ENCODE measurements around the gene SACS. TPM values are rescaled to one million over a fixed set of nuclear protein-coding genes. Genes with fewer than 3 reads are reported as not detected.

Gene SACS
- total RNA-seq, 1 experiment from 2014 or later: 53.0 TPM

GRCh38 chr13:23377579-23377978 lies 55.9 kb downstream of the SACS start:
- peak overlapping the region in 2 of 3 experiments; percentile 41 to 65; a peak in 3 of 7 replicates for H3K27ac Mint-ChIP-seq
- Histone ChIP-seq H3K4me2 (ENCODE audit: insufficient read depth, insufficient read length, low read length) (no peak overlapping the region), H3K79me2 (ENCODE audit: insufficient read depth, low read length) (peaks cover 3% of the 10 kb centered on the region; the same call in 1 of the 2 replicates)

More at GRCh38 chr13:23377579-23377978, 55.9 kb downstream of the SACS start:
- peaks cover 3% of the 10 kb centered on the region for H4K20me1 ChIP-seq (ENCODE audit: control insufficient read depth, insufficient read depth, insufficient read length)
- no peak overlapping the region for H4K91ac ChIP-seq (ENCODE audit: insufficient read length, low read depth, low read length)
- Mint-ChIP-seq H3K36me3 (ENCODE audit: insufficient read depth in 1 of 3, low read depth in 3 of 3) (peaks cover 2 to 8% (median 3%) of the 10 kb centered on the region in 3 experiments; a peak in 4 of 7 replicates), H3K9me3 (no peaks in the 10 kb centered on the region), H3K27me3 (ENCODE audit: low read depth) (no peaks in the 10 kb centered on the region; the same call in 1 of the 2 replicates), H3K4me3 (no peak overlapping the region), H3K4me1 (peaks cover 39 to 42% of the 10 kb centered on the region in 2 experiments)
- no peak overlapping the region for H3K4ac ChIP-seq (ENCODE audit: low read depth, low read length)
- H3K27me3 ChIP-seq (ENCODE audit: insufficient read depth, low read length): no peaks in the 10 kb centered on the region
- H3K27ac ChIP-seq (ENCODE audit: insufficient read length, low read depth, low read length): no peak overlapping the region
- H3K18ac ChIP-seq (ENCODE audit: insufficient read length, low read depth, low read length): peak overlapping the region; percentile 16
- no peak overlapping the region for H2BK20ac ChIP-seq (ENCODE audit: low read depth, low read length, poor library complexity, severe bottlenecking)
- H2BK120ac ChIP-seq (ENCODE audit: low read depth, low read length, poor library complexity, severe bottlenecking): no peak overlapping the region
- H3K9ac ChIP-seq (ENCODE audit: extremely low read depth, insufficient read length, low read length): no peak overlapping the region
- no peak overlapping the region for H2BK15ac ChIP-seq (ENCODE audit: low read depth, low read length)
- no CpG with 5 or more reads among the region's 7 CpGs for WGBS (ENCODE audit: extremely low coverage, insufficient read length, low lambda C conversion rate)
- no peak overlapping the region; the same call in 1 of the 2 replicates for H3K14ac ChIP-seq (ENCODE audit: insufficient read depth, low read length)
- H3K23me2 ChIP-seq (ENCODE audit: insufficient read length, low read depth, low read length, poor library complexity, severe bottlenecking): no peaks in the 10 kb centered on the region
- H3K9me3 ChIP-seq (ENCODE audit: control insufficient read depth, low read depth, low read length): no peaks in the 10 kb centered on the region
- no peak overlapping the region for H4K8ac ChIP-seq (replicated peaks; ENCODE audit: insufficient read length, low read depth, low read length)
- peaks cover 8% of the 10 kb centered on the region for H3K79me1 ChIP-seq (ENCODE audit: insufficient read depth, low read depth, low read length, poor library complexity, severe bottlenecking)
- no peak overlapping the region for H4K5ac ChIP-seq (ENCODE audit: insufficient read length, low read depth, low read length)
- no peak for TF ChIP-seq CTCF (conservative IDR thresholded peaks at IDR 0.05)
- H3K56ac ChIP-seq (ENCODE audit: insufficient read length, low read depth, low read length): no peak overlapping the region
- no peak overlapping the region for H2AK5ac ChIP-seq (ENCODE audit: insufficient read length, low read length)
- H3T11ph ChIP-seq (ENCODE audit: low read length): no peak overlapping the region
- no peak overlapping the region for H3K23ac ChIP-seq (ENCODE audit: insufficient read length, low read depth, low read length)
- no peak overlapping the region for H2BK5ac ChIP-seq (ENCODE audit: insufficient read length, low read length)
- no peak overlapping the region for H2BK12ac ChIP-seq (ENCODE audit: insufficient read length, low read depth, low read length)
- no peak overlapping the region for H2AFZ ChIP-seq (ENCODE audit: low read length)
- DNase-seq: no peak
- H3K4me1 ChIP-seq (ENCODE audit: insufficient read depth, low read length): no peaks in the 10 kb centered on the region; the same call in 1 of the 2 replicates
